ENCODE data around the gene NINL.

GRCh38 chr20:25465243-25466135 is 119.8 kb downstream of the NINL start:
- TF ChIP-seq, protein P1, sequence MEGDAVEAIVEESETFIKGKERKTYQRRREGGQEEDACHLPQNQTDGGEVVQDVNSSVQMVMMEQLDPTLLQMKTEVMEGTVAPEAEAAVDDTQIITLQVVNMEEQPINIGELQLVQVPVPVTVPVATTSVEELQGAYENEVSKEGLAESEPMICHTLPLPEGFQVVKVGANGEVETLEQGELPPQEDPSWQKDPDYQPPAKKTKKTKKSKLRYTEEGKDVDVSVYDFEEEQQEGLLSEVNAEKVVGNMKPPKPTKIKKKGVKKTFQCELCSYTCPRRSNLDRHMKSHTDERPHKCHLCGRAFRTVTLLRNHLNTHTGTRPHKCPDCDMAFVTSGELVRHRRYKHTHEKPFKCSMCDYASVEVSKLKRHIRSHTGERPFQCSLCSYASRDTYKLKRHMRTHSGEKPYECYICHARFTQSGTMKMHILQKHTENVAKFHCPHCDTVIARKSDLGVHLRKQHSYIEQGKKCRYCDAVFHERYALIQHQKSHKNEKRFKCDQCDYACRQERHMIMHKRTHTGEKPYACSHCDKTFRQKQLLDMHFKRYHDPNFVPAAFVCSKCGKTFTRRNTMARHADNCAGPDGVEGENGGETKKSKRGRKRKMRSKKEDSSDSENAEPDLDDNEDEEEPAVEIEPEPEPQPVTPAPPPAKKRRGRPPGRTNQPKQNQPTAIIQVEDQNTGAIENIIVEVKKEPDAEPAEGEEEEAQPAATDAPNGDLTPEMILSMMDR (optimal IDR thresholded peaks at IDR 0.05 in 1 of 3, IDR thresholded peaks at IDR 0.05 in 1 of 3, conservative IDR thresholded peaks at IDR 0.05 in 1 of 3; ENCODE audit: extremely low read depth in 1 of 3, insufficient read depth in 2 of 3, low read length in 3 of 3): no peak
- TF ChIP-seq EZH2 (IDR thresholded peaks at IDR 0.05; ENCODE audit: low read length): no peak
